H1 (cell line): ENCODE results near the gene MCM3AP. TPM values are rescaled to one million over a fixed set of nuclear protein-coding genes. Genes with fewer than 3 reads are reported as not detected.

ENCODE experiments used
- polyA plus RNA-seq, 7 experiments: library from polyadenylated mRNA; depleted of rRNA in 3 of 7; stranded (reverse) in 5 of 7; unstranded in 2 of 7; fragments of >200 nt in 5 of 7; fragments of 200-250 nt in 2 of 7; gene quantifications; 1 replicate in 5 of 7; 2 replicates in 1 of 7; 4 replicates in 1 of 7; pipeline versions ENCODE4 v1.2.1 to v1.2.3, GENCODE V29; 2011 to 2013; ENCODE audit warnings: missing spikeins in 2 of 7, mixed read lengths in 2 of 7
- total RNA-seq: library from RNA; stranded (reverse); fragmentation: NEBNext Ultra II Directional; extraction: Animal tissue kit (Norgen Biotek cat#: 25700); gene quantifications from 2 replicates; pipeline ENCODE4 v1.2.1, GENCODE V29; 2021
- TF ChIP-seq, protein P1 (sequence below): IDR thresholded peaks from 2 replicates; pipeline ENCODE4 v1.6.1; 2011; ENCODE audit warnings: low read length, improper control_type of control experiment

MCM3AP gene
- total and polyA plus RNA-seq, 2 of the 8 experiments (the other 6 are each of a cell fraction or from before 2014, with no cell fraction given): 37.2 to 119 TPM

DNA sequence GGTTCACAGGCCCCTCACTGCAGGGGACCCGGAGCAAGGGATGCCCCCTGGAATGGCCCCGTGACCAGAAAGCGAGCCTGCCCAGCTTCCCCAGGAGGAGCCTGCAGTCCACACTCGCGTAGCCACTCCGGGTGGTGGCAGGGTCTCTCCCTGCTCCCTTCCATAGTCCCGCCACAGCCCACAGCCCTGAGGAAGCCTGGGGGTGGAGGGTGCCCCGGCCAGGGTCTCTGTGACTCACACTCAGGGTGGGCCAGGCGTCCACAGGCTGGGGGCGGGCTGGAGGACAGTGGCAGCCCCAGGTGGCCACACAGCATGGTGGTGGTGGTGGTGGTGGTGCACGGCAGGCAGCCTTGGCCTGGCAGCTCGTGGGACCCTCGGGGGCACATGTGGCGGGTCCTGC, 16.3 kb upstream of the MCM3AP start (continued):
- TF ChIP-seq, protein P1, sequence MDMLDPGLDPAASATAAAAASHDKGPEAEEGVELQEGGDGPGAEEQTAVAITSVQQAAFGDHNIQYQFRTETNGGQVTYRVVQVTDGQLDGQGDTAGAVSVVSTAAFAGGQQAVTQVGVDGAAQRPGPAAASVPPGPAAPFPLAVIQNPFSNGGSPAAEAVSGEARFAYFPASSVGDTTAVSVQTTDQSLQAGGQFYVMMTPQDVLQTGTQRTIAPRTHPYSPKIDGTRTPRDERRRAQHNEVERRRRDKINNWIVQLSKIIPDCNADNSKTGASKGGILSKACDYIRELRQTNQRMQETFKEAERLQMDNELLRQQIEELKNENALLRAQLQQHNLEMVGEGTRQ: no peak
